Measurements from ENCODE around the gene CDC34.

CDC34 gene

DNA sequence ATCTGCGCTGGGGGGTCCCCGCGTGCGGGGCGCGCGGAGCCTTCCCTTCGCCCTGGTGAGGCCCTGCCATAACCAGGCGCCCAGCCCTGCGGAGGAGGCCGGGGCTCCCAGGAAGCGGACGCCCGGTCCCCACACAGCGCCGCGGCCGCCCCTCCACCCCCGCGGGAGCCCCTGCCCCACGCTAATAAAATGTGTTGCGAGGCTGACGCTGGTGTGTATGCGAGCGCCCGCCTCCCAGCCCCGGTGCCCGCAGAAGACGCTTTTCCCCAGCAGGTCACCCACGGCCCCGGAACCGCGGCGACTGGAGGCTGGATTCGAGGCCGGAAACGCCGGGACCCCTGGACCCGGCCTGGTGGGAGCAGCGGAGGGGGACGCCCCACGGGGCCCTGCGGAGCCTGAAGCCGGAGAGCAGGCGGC lies 12.1 kb upstream of the CDC34 start:
- DNase-seq (ENCODE audit: low read depth): no peak

DNA sequence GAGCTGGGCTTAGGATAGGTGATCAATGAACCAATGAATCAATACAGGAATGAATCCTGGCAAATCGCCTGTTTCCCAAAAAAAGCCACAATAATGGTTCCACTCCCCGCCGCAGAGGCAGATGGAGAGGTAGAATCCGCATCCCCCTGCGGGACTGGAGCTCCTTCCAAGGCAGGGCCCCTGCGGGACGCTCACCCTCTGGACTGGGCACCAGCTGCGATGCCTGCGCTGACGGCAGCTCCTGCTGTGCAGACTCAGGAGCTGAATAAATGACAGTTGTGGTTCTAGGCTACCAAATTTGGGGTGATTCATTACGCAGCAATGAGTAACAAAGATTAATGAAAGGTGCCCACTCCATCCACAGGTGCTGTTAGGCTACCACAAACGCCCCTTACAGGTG lies 8.8 kb upstream of the CDC34 start:
- DNase-seq (ENCODE audit: low read depth): no peak

DNA sequence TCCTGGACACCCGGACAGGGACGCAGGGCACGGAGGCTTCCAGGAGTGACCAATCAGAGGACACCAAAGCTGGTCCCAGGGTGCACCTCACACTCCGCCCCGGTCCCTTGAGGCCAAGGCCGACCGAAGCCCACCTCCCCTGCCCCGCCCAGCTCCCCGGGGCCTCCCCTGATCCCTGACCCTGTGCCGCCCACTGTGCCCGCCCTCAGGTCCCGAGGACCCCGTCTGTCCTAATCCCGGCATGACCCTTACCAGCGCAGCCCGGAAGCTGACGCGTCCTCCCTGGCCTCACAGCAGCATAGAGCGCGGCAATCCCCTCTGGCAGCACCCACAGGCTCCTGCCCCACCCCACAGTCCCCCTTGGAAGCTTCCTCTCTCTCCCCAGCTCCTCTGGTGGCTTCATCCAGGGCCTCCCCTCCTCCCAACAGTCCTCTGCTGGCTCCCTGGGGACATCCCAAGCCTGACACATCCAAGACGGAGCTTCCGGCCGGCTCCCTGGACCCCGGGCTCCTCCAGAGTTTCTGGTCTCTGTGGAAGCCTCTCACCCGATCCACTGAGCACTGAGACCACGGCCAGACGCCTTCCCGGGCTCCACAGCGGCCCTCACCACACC lies 7.4 kb upstream of the CDC34 start:
- no peak for DNase-seq (ENCODE audit: low read depth)

DNA sequence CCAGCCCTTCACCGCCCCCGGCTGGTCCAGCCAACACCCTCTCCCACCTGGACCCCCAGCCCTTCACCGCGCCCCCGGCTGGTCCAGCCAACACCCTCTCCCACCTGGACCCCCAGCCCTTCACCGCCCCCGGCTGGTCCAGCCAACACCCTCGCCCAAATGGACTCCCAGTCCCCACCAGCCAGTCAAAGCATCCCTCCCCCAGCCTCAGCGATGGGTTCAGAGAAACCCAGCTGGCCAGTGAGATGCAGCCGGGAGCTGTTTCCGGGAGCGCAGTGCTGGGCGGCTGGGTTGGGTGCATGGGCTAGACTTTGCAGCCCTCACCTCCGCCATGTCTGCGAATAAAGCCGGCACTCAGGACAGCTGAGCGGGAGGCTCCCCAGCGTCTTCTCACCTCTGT lies 6.5 kb upstream of the CDC34 start:
- no peak for DNase-seq (ENCODE audit: low read depth)

GRCh38 chr19:525857-526419 lies 5.6 kb upstream of the CDC34 start:
- no peak for DNase-seq (ENCODE audit: low read depth)

DNA sequence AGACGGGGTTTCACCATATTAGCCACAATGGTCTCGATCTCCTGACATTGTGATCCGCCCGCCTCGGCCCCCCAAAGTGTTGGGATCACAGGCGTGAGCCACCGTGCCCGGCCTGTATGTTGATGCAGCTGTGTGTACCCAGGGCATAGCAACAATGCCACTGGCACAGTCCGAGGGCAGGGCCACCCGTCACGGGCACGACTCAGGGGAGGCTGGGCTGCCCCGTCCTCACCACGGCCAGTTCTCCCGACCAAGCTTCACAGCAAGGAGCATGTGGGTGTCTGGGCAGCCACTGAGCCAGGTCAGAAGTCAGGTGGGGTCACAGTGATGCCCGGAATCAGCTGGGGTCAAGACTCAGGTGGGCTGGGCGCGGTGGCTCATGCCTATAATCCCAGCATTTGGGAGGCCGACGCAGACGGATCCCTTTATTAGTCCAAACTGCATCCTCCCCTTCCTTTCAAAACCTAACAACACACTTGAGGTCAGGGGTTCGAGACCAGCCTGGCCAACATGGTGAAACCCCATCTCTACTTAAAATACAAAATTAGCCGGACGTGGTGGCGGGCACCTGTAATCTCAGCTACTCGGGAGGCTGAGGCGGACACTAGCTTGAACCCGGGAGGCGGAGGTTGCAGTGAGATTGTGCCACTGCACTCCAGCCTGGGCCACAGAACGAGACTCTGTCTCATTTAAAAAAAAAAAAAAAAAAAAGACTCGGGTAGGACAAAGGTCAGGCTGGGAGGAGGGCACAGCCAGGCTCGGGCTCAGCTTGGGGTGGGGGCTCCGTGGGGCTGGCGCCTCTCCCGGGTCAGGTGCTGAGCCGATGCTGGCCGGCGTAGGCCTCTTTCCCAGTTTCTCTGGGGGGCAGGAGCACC lies 1.2 kb upstream of the CDC34 start:
- DNase-seq (ENCODE audit: low read depth): no peak

- DNase-seq (ENCODE audit: low read depth): peak; percentile 76
Observed at GRCh38 chr19:531009-531752, 379 bp upstream of the CDC34 start.

- DNase-seq (ENCODE audit: low read depth): peak; percentile 70
Observed at GRCh38 chr19:532561-533363, 1.2 kb downstream of the CDC34 start.

DNA sequence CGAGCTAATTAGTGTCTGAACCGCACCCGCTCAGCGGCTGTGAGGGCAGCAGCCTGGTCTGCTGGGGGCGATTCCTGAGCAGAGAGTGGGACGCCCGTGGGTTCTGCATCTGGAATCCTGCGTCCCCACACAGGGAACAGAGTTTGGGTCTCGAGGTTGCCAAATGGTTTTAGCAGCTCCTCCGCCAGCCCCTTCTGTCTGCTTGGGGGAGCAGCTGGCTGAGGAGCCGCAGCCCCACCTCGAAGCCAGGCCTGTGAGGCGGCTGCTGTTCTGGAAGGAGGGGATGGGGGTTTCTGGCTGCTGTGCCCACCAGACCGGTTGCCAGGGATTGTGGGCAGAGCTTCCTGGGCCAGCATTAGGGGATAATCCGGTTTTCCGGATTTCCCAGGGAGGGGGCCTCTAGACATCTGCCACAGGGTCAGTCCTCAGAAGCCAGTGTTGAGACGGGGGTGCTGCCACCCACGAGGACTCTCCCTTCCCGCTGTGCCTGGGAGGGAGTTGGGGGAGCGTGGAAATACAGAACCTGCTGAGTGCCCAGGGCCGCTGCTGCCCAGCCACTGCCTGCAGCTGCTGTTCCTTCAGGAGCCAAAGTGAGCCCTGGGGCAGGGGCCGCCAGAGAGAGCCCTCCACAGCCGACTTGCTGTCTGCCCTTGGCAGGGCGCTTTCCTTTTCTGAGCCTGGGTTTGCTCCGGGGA lies 2.0 kb downstream of the CDC34 start:
- no peak for DNase-seq (ENCODE audit: low read depth)

DNA sequence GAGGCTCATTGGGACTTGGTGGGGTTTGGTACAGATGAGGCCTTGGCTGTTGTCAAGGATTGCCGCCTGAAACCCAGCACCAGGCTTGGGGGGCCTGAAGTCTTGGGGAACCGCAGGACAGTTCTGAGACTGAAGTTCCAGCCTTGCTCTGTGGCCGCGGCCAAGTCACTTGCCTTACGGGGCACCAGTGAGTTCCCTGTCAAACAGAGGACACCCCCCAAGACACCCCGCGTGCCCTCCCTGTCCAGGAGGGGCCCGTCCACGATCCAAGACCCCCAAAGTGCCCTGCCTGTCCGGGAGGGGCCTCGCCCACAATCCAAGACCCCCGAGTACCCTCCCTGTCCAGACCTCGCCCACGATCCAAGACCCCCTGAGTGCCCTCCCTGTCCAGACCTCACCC lies 2.5 kb downstream of the CDC34 start:
- no peak for DNase-seq (ENCODE audit: low read depth)

- peak; percentile 37 for DNase-seq (ENCODE audit: low read depth)
Observed at GRCh38 chr19:535017-535835, 3.7 kb downstream of the CDC34 start.

DNA sequence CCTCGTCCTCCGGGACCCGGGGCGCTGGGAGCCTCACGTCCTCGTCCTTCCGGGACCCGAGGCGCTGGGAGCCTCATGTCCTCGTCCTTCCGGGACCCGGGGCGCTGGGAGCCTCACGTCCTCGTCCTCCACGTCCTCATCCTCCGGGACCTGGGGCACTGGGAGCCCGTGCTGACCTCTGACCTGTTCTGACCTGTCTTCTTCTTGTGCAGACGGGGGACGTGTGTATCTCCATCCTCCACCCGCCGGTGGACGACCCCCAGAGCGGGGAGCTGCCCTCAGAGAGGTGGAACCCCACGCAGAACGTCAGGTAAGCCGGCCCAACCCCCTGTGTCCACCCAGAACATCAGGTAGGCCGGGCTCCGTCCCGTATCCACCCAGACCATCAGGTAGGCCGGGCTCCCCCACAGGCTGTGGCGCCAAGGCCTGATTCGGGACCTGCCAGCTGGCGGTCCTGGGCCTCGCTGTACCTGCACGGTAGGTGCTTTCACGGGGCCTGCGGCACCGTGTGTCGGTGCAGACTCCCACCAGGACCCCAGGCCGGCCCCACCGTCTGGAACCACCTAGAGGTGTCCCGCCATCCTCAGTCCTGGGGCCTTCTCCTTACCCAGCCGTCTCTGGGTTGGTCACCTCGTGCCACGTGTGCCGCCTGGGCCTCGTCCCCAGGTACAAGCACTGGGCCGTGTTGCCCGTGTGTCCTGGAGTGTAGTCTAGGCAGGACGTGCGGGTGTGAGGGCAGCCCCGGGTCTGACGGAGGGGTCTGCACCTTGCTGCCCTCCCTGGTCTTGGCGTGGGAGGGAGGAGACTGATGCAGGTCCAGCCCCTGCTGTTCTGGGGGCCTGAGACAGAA lies 4.7 kb downstream of the CDC34 start:
- no peak for DNase-seq (ENCODE audit: low read depth)

- DNase-seq (ENCODE audit: low read depth): no peak
Observed at GRCh38 chr19:536881-537404, 5.4 kb downstream of the CDC34 start.

DNA sequence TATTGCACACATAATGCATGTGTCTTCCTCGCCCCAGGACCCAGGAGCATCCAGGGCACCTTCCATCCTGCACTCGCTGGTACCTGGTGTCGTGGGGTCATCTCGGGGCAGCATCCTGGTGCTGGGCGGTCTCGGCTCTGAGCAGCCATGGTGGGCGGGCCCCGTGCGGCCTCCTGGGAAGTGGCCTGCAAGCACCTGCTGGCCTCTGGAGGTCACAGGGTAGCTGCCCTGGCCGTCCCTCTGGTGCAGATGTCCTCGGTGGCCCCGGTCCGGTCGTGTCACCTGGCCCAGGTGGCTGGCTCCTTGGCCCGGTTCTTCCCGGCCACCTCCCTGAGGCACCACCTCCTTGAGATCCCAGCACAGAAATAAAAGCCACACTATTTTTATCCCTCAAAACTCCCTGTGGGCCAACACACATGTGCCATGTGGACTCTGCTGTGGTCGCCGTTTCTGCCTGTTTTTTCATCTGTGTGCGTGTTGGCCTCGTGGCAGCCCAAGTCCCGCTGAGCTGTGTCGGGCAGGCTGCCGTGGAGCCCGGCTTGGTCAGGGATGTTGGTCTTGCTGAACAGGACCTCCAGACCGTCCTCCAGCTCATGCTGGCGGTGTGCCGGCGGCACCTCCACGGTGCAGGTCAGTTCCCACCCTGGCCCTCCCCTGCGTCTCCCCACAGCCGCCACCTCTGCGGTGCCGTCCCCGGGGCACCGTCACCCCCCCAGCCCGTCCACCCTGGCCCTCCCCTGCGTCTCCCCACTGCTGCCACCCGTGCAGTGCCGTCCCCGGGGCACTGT lies 7.3 kb downstream of the CDC34 start:
- DNase-seq (ENCODE audit: low read depth): no peak

DNA sequence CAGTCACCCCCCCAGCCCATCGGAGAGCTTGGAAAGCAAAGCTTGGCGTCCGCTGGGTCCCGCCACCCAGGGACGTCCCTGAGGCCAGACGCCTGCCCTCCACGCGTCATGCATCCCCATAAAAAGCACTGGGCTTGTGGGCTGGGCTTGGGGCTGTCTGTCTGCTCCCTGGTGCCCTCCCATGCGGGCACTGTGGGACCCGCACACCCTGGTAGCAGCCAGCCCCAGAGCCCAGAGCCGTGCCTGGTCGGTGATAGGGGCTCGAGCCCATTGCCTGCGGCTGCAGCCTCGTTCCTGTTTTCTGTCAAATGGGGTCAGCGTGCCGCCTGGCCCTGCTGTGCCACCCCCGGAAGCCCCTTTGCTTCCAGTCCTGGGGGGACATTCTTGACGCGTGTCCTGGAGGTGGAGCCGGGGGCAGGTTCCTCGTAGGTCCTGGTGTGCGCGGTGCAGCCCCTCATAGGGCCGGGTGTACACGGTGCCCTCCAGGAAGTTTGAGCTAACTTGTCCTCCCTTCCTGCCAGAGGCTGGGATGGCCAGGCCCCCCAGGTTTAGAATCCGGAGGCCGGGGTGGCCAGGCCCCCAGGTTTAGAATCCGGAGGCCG lies 8.0 kb downstream of the CDC34 start:
- no peak for DNase-seq (ENCODE audit: low read depth)

- no peak for DNase-seq (ENCODE audit: low read depth)
Observed at GRCh38 chr19:540867-541637, 9.5 kb downstream of the CDC34 start.

GRCh38 chr19:541699-542098 lies 10.1 kb downstream of the CDC34 start:
- DNase-seq (ENCODE audit: low read depth): no peak
